ENCODE results near the gene GMPS.

Gene GMPS

DNA sequence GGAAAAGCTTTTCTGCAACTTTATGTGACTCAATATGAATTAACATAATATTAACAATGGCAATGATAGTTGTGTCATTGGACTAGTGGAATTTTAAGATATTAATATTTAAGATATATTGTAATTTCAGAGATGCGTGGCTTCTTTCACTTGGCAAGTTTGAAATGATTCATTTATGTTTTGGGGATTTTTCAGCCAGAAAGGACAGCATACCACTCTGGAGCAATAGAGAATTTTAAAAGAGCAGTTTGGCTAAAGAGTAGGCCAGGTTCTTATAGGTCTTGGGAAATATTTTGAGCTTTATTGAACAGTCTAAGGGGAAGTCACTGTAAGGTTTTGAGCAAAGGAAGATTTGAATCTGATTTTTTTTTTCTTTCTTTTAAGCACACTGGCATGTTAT lies 16.5 kb downstream of the GMPS start:
- ATAC-seq (ENCODE audit: low read depth): no peak
- no peak for DNase-seq (ENCODE audit: low spot score)
- H3K27ac ChIP-seq (ENCODE audit: poor library complexity, severe bottlenecking): no peak overlapping the region
- no peak overlapping the region for H3K4me3 ChIP-seq (ENCODE audit: severe bottlenecking)
- peaks cover 4% of the 10 kb centered on the region for H3K4me1 ChIP-seq (ENCODE audit: insufficient read depth, poor library complexity, severe bottlenecking)
- H3K36me3 ChIP-seq (ENCODE audit: low read depth): peaks cover 6% of the 10 kb centered on the region; the same call in 1 of the 2 replicates
- TF ChIP-seq, protein P1, sequence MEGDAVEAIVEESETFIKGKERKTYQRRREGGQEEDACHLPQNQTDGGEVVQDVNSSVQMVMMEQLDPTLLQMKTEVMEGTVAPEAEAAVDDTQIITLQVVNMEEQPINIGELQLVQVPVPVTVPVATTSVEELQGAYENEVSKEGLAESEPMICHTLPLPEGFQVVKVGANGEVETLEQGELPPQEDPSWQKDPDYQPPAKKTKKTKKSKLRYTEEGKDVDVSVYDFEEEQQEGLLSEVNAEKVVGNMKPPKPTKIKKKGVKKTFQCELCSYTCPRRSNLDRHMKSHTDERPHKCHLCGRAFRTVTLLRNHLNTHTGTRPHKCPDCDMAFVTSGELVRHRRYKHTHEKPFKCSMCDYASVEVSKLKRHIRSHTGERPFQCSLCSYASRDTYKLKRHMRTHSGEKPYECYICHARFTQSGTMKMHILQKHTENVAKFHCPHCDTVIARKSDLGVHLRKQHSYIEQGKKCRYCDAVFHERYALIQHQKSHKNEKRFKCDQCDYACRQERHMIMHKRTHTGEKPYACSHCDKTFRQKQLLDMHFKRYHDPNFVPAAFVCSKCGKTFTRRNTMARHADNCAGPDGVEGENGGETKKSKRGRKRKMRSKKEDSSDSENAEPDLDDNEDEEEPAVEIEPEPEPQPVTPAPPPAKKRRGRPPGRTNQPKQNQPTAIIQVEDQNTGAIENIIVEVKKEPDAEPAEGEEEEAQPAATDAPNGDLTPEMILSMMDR (IDR thresholded peaks at IDR 0.05; ENCODE audit: poor library complexity, severe bottlenecking): no peak
- H3K9me3 ChIP-seq (ENCODE audit: severe bottlenecking): no peaks in the 10 kb centered on the region
- no peaks in the 10 kb centered on the region for H3K27me3 ChIP-seq (ENCODE audit: insufficient read depth, poor library complexity, severe bottlenecking)

DNA sequence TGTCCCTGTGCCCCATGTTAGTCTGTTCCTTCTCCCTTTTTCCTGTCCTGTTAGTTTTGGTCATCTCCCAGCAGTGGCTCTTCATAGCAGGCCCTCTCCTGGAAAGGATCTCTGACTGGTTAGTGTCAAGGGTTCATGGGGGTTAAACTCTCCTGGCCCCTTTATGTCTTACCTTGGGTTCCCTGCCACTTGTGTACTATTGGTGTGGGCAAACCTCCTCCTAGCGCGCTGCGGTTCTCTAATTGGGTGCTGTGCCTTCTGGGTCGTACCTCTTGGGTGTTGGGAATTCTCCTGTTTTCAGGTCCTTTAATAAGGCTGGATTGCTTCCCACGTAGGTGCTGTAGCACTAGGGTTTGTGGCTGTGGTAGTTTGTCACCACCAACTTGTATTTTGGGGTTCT lies 18.8 kb downstream of the GMPS start:
- peaks cover 24% of the 10 kb centered on the region for H3K36me3 ChIP-seq (ENCODE audit: low read depth)
- ATAC-seq (ENCODE audit: low read depth): no peak
- H3K9me3 ChIP-seq (ENCODE audit: severe bottlenecking): no peaks in the 10 kb centered on the region
- no peak for DNase-seq (ENCODE audit: low spot score)
- no peak overlapping the region for H3K4me3 ChIP-seq (ENCODE audit: severe bottlenecking)
- H3K27me3 ChIP-seq (ENCODE audit: insufficient read depth, poor library complexity, severe bottlenecking): no peaks in the 10 kb centered on the region
- TF ChIP-seq, protein P1 (IDR thresholded peaks at IDR 0.05; ENCODE audit: poor library complexity, severe bottlenecking): no peak
- H3K27ac ChIP-seq (ENCODE audit: poor library complexity, severe bottlenecking): no peak overlapping the region
- no peaks in the 10 kb centered on the region for H3K4me1 ChIP-seq (ENCODE audit: insufficient read depth, poor library complexity, severe bottlenecking)

DNA sequence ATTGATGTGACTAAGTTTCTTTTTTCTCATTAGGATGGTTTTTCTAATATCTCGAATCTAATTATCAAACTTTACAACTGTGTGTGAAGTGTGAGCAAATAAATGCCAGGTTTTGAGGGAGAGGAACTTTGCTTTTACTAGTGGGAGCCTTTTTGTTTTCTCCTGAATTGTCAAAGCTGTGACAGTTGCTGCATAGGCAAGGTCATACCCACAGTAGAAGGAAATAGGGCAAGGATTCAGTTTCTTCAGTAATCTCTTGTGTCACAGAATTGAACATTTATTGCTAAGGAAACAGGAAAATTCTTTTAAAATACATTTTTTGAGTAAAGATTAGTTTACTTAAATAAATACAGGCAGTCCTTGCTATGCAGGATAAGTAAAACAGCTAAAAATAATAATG lies 19.5 kb downstream of the GMPS start:
- Histone ChIP-seq H3K27me3 (ENCODE audit: insufficient read depth, poor library complexity, severe bottlenecking) (no peaks in the 10 kb centered on the region), H3K36me3 (ENCODE audit: low read depth) (peaks cover 32% of the 10 kb centered on the region), H3K4me3 (ENCODE audit: severe bottlenecking) (no peak overlapping the region), H3K4me1 (ENCODE audit: insufficient read depth, poor library complexity, severe bottlenecking) (no peaks in the 10 kb centered on the region), H3K9me3 (ENCODE audit: severe bottlenecking) (no peaks in the 10 kb centered on the region), H3K27ac (ENCODE audit: poor library complexity, severe bottlenecking) (no peak overlapping the region)
- TF ChIP-seq, protein P1 (IDR thresholded peaks at IDR 0.05; ENCODE audit: poor library complexity, severe bottlenecking): no peak
- no peak for DNase-seq (ENCODE audit: low spot score)
- no peak for ATAC-seq (ENCODE audit: low read depth)

DNA sequence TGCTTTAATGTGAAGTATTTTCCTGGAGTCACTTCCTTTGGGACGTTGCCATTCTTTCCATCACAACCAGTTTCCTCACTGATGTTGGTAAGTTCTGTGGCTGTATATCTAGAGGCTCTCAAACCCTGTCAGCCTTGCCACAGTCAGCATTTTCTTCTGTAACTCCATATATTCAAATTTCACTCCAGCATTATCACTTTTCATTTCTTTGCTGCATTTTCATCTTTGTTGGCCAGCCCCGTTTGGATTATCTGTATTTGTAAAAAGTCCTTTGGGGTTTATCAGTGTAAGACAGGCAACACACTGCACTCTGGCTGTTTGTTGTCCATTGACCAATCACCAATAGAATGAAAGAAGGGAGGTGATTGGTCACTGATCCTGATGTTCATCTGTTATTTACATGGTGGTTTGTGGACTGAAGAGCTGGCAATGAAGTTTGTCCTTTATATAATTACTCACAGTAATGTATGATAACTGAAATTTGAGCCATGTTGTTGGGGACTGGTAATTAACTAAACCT lies 20.3 kb downstream of the GMPS start:
- Histone ChIP-seq H3K9me3 (ENCODE audit: severe bottlenecking) (no peaks in the 10 kb centered on the region), H3K27me3 (ENCODE audit: insufficient read depth, poor library complexity, severe bottlenecking) (no peaks in the 10 kb centered on the region), H3K4me1 (ENCODE audit: insufficient read depth, poor library complexity, severe bottlenecking) (no peaks in the 10 kb centered on the region), H3K4me3 (ENCODE audit: severe bottlenecking) (no peak overlapping the region), H3K27ac (ENCODE audit: poor library complexity, severe bottlenecking) (no peak overlapping the region), H3K36me3 (ENCODE audit: low read depth) (peaks cover 40% of the 10 kb centered on the region)
- ATAC-seq (ENCODE audit: low read depth): no peak
- DNase-seq (ENCODE audit: low spot score): no peak
- TF ChIP-seq, protein P1 (IDR thresholded peaks at IDR 0.05; ENCODE audit: poor library complexity, severe bottlenecking): no peak

DNA sequence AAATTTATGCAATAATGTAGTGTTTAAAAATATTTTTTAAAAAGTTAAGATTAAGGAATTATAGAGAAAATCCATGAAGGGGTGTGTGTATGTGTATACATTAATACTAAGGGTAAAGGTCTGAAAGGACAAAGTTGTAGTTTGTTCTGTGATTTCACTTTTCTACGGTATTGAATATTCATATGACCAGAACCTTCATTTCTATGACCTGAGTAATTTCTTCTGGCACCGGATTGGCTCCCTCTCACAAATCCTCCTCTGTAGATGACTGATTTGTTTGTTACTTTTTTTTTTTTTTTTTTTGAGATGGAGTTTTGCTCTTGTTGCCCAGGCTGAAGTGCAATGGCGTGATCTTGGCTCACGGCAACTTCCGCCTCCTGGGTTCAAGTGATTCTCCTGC lies 20.9 kb downstream of the GMPS start:
- DNase-seq (ENCODE audit: low spot score) (no peak), ATAC-seq (ENCODE audit: low read depth) (no peak)
- no peaks in the 10 kb centered on the region for H3K4me1 ChIP-seq (ENCODE audit: insufficient read depth, poor library complexity, severe bottlenecking)
- H3K4me3 ChIP-seq (ENCODE audit: severe bottlenecking): no peak overlapping the region
- no peak overlapping the region for H3K27ac ChIP-seq (ENCODE audit: poor library complexity, severe bottlenecking)
- no peaks in the 10 kb centered on the region for H3K9me3 ChIP-seq (ENCODE audit: severe bottlenecking)
- TF ChIP-seq, protein P1 (IDR thresholded peaks at IDR 0.05; ENCODE audit: poor library complexity, severe bottlenecking): no peak
- H3K36me3 ChIP-seq (ENCODE audit: low read depth): peaks cover 43% of the 10 kb centered on the region
- no peaks in the 10 kb centered on the region for H3K27me3 ChIP-seq (ENCODE audit: insufficient read depth, poor library complexity, severe bottlenecking)
